Measurements from ENCODE around the gene SAMD11. TPM values are rescaled to one million over a fixed set of nuclear protein-coding genes. Genes with fewer than 3 reads are reported as not detected.
"Not testable (repeated sequence)": the region's sequence is repeated elsewhere in the genome, so short reads cannot be mapped to it uniquely, and the experiment has no call there.

The SAMD11 gene
- total RNA-seq, 1 experiment from 2014 or later: 256 TPM

- peak in 1 of 2 experiments; percentile 33 for DNase-seq (ENCODE audit: low read depth in 1 of 2, low spot score in 2 of 2)
- peaks cover 91% of the 10 kb centered on the region for H3K36me3 ChIP-seq
- H3K4me1 ChIP-seq (replicated peaks): peaks cover 48% of the 10 kb centered on the region
- H3K9me3 ChIP-seq (replicated peaks): peaks cover 10% of the 10 kb centered on the region
- no peak overlapping the region for H3K4me3 ChIP-seq
- H3K27me3 ChIP-seq (replicated peaks): no peaks in the 10 kb centered on the region
- no peak overlapping the region for H3K27ac ChIP-seq
Measured at GRCh38 chr1:944341-945325, 20.9 kb downstream of the SAMD11 start.

DNA sequence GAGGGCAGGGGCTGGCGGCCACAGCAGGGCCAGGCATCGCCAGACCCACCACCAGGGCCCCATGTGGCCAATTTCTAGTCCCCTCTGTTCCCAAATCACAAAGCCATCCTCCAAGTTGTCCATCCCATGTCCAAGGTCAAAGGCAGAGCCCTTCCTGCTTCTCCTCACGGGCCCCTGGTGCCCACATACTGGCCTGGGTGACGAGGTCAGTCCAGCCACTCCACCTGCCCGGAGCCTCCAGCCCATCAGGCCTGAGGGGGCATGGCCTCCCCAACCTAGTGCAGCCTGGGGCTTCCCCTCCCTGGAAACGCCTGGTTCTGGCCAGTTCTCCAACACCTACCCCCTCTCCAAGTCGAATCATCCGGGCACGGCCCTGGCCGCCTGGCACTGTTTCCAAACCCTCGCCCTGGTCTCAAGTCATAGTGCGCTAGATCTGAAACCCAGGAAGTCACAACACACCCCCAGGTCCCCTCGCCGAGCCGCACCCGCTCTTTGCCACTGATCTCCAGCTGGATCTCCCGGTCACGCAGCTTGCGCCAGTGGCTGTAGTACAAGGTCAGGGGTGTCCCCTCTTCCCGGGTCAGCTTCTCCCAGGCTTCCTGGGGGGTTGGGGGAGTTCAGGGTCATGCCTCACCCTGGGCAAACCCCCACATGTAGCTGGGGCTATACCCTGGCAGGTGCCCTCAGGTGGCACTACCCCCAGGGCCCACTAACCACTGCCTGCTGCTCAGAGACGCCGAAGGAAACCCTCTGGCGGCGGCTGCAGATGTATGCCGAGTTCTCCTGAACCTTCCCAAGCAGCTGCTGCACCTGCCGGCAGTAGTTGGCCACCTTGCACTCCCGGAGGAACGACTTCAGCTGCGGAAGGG is 22.2 kb downstream of the SAMD11 start:
- no peak overlapping the region for H3K27ac ChIP-seq
- H3K9me3 ChIP-seq (replicated peaks): peaks cover 5% of the 10 kb centered on the region; the same call in 1 of the 2 replicates
- H3K27me3 ChIP-seq (replicated peaks): no peaks in the 10 kb centered on the region
- H3K4me3 ChIP-seq: no peak overlapping the region
- no peak for DNase-seq (ENCODE audit: low read depth in 1 of 2, low spot score in 2 of 2)
- H3K4me1 ChIP-seq (replicated peaks): peaks cover 38% of the 10 kb centered on the region
- peaks cover 93% of the 10 kb centered on the region for H3K36me3 ChIP-seq

GRCh38 chr1:946811-947210 is 23.1 kb downstream of the SAMD11 start:
- H3K27me3 ChIP-seq (replicated peaks); H3K4me3 ChIP-seq; DNase-seq (ENCODE audit: low read depth in 1 of 2, low spot score in 2 of 2); H3K9me3 ChIP-seq (replicated peaks); H3K27ac ChIP-seq: not testable (repeated sequence)
- H3K4me1 ChIP-seq (replicated peaks): peaks cover 32% of the 10 kb centered on the region
- H3K36me3 ChIP-seq: peaks cover 96% of the 10 kb centered on the region

GRCh38 chr1:947958-948357 is 24.2 kb downstream of the SAMD11 start:
- DNase-seq (ENCODE audit: low read depth in 1 of 2, low spot score in 2 of 2): no peak
- Histone ChIP-seq H3K27me3 (replicated peaks) (no peaks in the 10 kb centered on the region), H3K4me3 (no peak overlapping the region), H3K36me3 (peaks cover 98% of the 10 kb centered on the region), H3K4me1 (replicated peaks) (peaks cover 23% of the 10 kb centered on the region), H3K27ac (no peak overlapping the region), H3K9me3 (replicated peaks) (peaks cover 3% of the 10 kb centered on the region; the same call in 1 of the 2 replicates)

GRCh38 chr1:950268-950667 is 26.5 kb downstream of the SAMD11 start:
- Histone ChIP-seq H3K9me3 (replicated peaks) (no peaks in the 10 kb centered on the region), H3K4me3 (no peak overlapping the region), H3K4me1 (replicated peaks) (no peaks in the 10 kb centered on the region; the same call in 1 of the 2 replicates), H3K36me3 (peaks cover 97% of the 10 kb centered on the region), H3K27ac (no peak overlapping the region), H3K27me3 (replicated peaks) (no peaks in the 10 kb centered on the region)
- DNase-seq (ENCODE audit: low read depth in 1 of 2, low spot score in 2 of 2): no peak

GRCh38 chr1:950881-951280 is 27.2 kb downstream of the SAMD11 start:
- H3K9me3 ChIP-seq (replicated peaks): no peaks in the 10 kb centered on the region
- no peak for DNase-seq (ENCODE audit: low read depth in 1 of 2, low spot score in 2 of 2)
- peaks cover 97% of the 10 kb centered on the region for H3K36me3 ChIP-seq
- H3K4me3 ChIP-seq: no peak overlapping the region
- no peaks in the 10 kb centered on the region for H3K4me1 ChIP-seq (replicated peaks)
- no peak overlapping the region for H3K27ac ChIP-seq
- H3K27me3 ChIP-seq (replicated peaks): no peaks in the 10 kb centered on the region

DNA sequence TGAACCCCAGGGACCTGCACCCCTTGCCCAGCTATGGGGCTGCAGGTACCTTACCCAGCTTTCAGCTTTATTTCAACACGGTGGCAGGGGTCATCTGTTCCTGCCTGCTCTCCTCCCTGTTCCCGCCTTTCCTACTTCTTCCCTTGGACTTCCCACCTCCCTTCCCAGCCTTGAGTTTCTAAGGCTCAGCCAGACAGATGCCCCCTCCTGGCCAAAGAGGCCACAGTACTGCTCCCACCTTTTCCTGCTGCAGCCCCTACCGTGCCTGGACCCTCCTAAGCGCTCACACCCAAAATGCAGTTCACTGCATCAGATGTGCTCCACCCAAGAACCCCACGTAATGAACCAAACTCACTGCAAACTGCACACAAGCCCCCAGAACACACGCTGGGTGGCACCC is 27.6 kb downstream of the SAMD11 start:
- no peak overlapping the region for H3K4me3 ChIP-seq
- H3K4me1 ChIP-seq (replicated peaks): no peaks in the 10 kb centered on the region
- no peaks in the 10 kb centered on the region for H3K9me3 ChIP-seq (replicated peaks)
- H3K27ac ChIP-seq: no peak overlapping the region
- H3K36me3 ChIP-seq: peaks cover 97% of the 10 kb centered on the region
- no peaks in the 10 kb centered on the region for H3K27me3 ChIP-seq (replicated peaks)
- DNase-seq (ENCODE audit: low read depth in 1 of 2, low spot score in 2 of 2): no peak

GRCh38 chr1:952201-952600 is 28.5 kb downstream of the SAMD11 start:
- H3K9me3 ChIP-seq (replicated peaks): no peaks in the 10 kb centered on the region
- no peaks in the 10 kb centered on the region for H3K27me3 ChIP-seq (replicated peaks)
- H3K36me3 ChIP-seq: peaks cover 97% of the 10 kb centered on the region
- no peak for DNase-seq (ENCODE audit: low read depth in 1 of 2, low spot score in 2 of 2)
- no peaks in the 10 kb centered on the region for H3K4me1 ChIP-seq (replicated peaks)
- H3K27ac ChIP-seq: no peak overlapping the region
- no peak overlapping the region for H3K4me3 ChIP-seq

DNA sequence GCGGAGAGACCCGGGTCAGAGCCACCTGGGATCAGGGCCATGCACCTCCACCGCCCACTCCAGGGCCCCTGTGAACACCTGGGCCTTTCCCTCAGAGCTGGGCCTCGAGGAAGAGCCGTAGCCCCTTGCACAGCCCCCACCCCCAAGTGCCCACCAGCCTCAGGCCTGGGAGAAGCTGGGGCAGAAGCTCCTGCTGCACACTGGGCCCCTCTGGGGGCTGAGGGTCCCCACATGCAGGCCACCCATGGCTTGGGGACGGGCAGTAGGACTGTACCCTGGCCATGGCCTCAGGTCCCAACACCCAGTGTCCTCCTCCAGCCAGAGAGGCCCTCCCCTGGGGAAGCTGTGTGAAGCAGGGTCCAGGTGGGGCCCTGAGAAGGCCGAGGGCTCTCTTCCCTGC is 28.9 kb downstream of the SAMD11 start:
- Histone ChIP-seq H3K27me3 (replicated peaks) (no peaks in the 10 kb centered on the region), H3K27ac (no peak overlapping the region), H3K4me3 (no peak overlapping the region), H3K4me1 (replicated peaks) (peaks cover 2% of the 10 kb centered on the region), H3K9me3 (replicated peaks) (no peaks in the 10 kb centered on the region), H3K36me3 (peaks cover 96% of the 10 kb centered on the region)
- no peak for DNase-seq (ENCODE audit: low read depth in 1 of 2, low spot score in 2 of 2)

DNA sequence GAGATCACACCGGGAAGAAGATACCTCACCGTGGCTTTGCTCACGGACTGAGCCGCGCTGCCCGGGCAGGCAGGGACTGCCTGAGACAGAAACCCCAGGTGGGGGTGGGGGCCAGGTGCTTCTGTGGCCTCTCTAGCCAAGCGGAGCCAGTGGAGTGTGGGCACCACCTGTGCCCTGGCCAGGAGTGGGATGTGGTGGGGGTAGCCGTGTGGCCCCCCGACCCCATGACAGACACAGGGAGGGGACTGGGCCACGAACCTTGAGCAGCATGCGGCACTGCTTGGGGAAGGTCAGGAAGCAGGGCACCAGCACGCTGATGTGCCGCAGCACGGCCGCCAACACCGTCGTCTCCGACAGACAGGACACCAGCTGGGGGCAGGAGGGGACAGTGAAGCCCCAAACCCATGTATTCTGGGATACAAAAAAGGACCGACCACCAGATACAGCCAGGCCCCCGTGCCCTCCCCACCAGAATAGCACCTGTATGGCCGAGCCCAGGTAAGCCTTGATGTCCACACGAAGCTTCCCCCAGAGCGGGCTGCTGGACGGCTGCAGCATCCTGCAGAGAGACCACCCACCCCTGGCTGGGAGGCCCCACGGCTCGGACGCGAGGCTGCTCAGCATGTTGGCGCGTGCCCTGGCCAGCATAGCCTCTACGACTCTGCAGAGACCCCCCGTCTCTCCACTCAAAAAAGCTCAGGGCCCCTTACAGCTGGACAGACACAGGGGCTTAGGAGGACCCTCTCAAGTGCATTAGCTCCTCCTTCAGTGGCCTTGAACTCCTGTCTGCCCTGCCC is 30.0 kb downstream of the SAMD11 start:
- no peaks in the 10 kb centered on the region; the same call in 1 of the 2 replicates for H3K9me3 ChIP-seq (replicated peaks)
- peaks cover 91% of the 10 kb centered on the region for H3K36me3 ChIP-seq
- H3K27ac ChIP-seq: no peak overlapping the region
- H3K4me1 ChIP-seq (replicated peaks): peaks cover 13% of the 10 kb centered on the region
- no peak for DNase-seq (ENCODE audit: low read depth in 1 of 2, low spot score in 2 of 2)
- H3K27me3 ChIP-seq (replicated peaks): no peaks in the 10 kb centered on the region
- no peak overlapping the region for H3K4me3 ChIP-seq

DNA sequence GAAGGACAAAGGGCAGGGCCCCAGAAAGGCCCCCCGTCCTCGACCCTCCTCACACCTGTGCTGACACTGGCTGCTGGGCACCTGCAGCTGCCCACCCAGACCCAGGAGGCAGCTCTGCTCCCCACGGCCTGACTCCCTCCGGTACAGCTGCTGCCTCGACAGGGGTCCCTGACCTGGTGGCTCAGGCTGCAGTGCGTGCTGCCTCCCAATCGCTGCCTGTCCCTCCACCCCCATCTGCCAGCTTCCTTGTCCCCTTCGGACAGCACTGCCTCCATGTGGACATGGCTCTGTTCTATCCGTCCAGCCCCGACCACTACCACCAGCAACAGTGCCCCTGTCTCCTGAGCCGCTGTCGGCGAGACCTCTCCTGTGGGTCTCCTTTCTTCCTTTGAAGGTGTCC is 31.2 kb downstream of the SAMD11 start:
- Histone ChIP-seq H3K9me3 (replicated peaks) (no peaks in the 10 kb centered on the region; the same call in 1 of the 2 replicates), H3K4me3 (no peak overlapping the region), H3K27me3 (replicated peaks) (no peaks in the 10 kb centered on the region), H3K27ac (no peak overlapping the region), H3K36me3 (peaks cover 83% of the 10 kb centered on the region), H3K4me1 (replicated peaks) (peaks cover 21% of the 10 kb centered on the region)
- DNase-seq (ENCODE audit: low read depth in 1 of 2, low spot score in 2 of 2): no peak

GRCh38 chr1:955474-955873 is 31.8 kb downstream of the SAMD11 start:
- H3K4me1 ChIP-seq (replicated peaks): peaks cover 24% of the 10 kb centered on the region
- H3K27ac ChIP-seq: no peak overlapping the region
- DNase-seq (ENCODE audit: low read depth in 1 of 2, low spot score in 2 of 2): no peak
- no peak overlapping the region for H3K4me3 ChIP-seq
- H3K27me3 ChIP-seq (replicated peaks): no peaks in the 10 kb centered on the region
- peaks cover 78% of the 10 kb centered on the region for H3K36me3 ChIP-seq
- H3K9me3 ChIP-seq (replicated peaks): no peaks in the 10 kb centered on the region; the same call in 1 of the 2 replicates

DNA sequence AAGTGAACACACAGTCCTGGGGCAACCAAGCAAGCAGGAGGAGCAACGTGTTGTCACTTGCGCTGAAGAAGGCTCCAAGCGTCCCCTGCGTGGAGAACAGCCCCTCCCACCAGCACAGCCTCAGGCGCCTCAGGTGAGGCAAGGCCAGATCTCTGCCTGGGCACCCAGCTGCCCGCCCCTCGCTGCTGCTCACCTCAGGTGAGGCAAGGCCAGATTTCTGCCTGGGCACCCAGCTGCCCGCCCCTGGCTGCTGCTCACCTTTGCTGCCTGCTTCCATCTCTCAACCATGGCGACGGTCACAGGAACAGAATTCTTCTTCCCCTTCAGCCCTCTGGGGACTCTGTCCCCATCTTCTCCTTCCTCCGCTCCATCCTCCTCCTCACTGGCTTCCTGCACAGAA is 32.9 kb downstream of the SAMD11 start:
- Histone ChIP-seq H3K27ac (no peak overlapping the region), H3K4me3 (no peak overlapping the region), H3K36me3 (peaks cover 72% of the 10 kb centered on the region), H3K27me3 (replicated peaks) (no peaks in the 10 kb centered on the region), H3K9me3 (replicated peaks) (no peaks in the 10 kb centered on the region; the same call in 1 of the 2 replicates), H3K4me1 (replicated peaks) (peaks cover 33% of the 10 kb centered on the region)
- DNase-seq (ENCODE audit: low read depth in 1 of 2, low spot score in 2 of 2): no peak

Data from SJSA1 (cell line).